CD4-positive, alpha-beta T cell treated with Interleukin-4 for 4 hours (primary cell): ENCODE measurements around the gene CEACAM4.
A peak's percentile ranks its signal among the peaks of the same experiment; 100 is the strongest.

Source experiments
- DNase-seq: peaks from one replicate; pipeline ENCODE4 v3.0.0-alpha.2; 2020

Gene CEACAM4

DNA sequence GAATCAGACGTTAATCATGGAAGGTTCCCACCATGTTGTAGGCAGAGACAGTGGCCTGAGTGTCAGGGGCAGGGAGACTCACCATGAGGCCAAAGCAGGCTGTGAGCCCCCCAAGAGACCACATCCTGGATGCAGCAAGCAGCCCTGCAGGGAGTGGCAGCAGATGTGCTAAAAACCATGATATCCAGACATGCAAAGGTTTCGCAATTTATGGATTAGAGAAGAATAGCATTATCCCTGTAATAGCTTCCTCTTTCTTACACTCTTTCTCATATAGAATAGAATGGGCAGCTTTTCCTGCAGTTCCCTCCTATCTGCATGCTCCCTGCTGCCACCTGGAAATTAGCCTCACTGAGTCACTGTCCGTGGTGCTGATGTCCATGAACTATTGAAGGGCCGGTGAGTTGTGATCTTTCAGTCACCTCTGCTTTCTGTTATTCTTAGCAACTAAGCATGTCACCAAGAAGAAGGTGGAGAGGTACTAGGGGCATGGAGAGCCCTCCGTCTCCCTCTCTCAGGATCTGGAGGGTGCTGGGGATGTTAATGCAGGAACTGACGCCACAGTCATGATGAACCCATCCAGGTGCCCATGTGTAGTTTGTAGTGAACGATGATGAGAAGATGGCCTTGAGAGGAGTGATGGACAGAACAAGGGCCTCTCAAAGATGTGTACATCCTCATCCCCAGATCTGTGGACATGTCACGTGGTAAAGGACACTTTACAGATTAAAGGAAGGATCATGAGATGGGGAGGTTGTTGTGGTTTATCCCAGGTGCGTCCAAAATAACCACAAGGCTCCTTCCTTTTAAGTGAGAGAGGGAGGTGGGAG, 9.9 kb downstream of the CEACAM4 start:
- no peak for DNase-seq

GRCh38 chr19:41615207-41615606, 11.7 kb downstream of the CEACAM4 start:
- DNase-seq: no peak

DNA sequence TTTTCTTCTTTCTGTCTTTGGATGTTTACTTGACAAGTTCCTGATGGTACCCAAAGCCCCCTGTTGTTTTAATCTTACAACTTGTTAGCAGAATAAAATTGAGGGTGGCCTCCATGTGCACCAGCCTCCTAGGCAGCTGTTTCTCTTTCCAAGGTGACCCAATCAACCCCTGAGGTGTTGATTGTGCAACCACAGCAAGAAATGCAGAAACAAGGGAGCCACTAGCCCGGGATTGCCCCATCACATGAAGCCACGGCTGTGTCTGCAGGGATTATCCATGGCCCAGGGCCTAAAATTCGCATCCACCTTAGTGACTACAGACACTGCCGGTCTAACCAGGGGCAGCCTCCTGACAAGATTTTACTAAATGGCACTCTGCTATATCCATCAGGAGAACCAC, 14.4 kb downstream of the CEACAM4 start:
- no peak for DNase-seq

GRCh38 chr19:41610789-41611188, 16.1 kb downstream of the CEACAM4 start:
- no peak for DNase-seq

DNA sequence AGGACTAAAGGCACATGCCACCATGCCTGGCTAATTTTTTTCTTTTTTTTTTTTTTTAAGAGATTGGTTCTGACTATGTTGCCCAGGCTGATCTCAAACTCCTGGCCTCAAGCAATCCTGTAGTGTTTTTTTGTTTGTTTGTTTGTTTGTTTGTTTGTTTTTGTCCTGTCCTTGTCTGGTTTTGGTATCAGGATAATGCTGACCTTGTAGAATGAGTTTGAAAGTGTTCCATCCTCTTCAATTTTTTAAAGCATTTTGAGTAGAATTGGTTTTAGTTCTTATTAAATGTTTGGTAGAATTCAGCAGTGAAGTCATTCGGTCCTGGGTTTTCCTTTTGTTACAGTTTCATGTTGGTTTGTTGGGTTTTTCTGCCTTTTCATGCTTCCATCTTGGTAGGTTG, 19.2 kb downstream of the CEACAM4 start:
- DNase-seq: no peak

GRCh38 chr19:41606215-41606837, 20.5 kb downstream of the CEACAM4 start:
- DNase-seq: no peak

DNA sequence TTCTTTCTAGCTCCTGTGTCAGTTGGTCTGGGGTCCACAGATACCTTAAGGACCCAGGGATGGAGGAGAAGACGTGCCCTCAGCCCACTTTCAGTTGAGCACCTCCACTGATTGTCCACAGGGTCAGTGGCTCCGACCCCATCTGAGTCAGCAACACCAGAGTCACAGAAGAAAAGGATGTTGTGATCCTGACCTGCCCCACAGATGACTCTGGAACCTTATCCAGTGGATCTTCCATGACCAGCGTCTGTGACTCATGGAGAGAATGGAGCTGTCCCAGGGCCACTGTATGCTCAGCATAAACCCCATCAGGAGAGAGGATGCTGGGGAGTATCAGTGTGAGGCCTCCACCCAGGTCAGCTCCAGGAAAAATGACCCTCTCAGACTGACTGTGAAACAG, 22.0 kb downstream of the CEACAM4 start:
- DNase-seq: no peak

DNA sequence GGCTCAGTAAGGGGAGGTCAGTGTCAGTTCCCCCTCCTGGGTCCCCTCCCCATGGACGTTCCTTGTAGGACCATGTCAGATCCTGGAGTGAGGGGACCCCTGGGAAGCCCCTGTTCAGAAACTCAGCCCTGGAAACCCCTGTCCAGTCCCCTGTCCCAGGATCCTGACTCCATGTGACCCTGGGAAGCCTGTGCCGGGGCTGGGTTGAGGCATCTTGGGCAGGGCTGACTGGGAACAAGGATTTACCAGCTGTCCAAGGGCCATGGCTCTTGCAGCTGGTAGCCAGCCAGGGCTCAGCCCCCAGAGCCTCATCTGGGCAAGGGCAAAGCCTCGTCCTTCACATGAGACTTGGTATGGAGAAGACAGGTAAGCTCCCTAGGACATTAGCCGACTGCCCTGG, 25.1 kb downstream of the CEACAM4 start:
- no peak for DNase-seq

GRCh38 chr19:41599175-41599966, 27.5 kb downstream of the CEACAM4 start:
- DNase-seq: no peak

GRCh38 chr19:41597600-41598041, 29.3 kb downstream of the CEACAM4 start:
- DNase-seq: peak; percentile 80

DNA sequence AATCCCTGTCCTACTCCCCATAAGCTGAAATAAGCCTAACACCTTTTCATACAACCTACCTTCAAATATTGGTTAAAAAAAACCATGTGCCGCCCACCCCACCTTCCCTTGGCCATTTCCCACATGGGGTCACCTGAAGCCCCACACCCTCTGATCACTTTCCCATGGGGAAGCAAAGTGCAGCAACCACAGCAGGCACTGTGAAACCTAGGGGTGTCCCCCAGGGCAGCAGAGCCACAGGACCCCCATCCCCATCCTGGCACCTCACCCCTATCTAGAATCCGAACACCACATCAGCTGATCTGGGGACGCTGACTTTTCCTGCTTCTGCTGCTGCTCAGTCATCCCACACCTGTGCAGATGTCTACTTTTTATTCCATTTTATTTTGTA, 31.0 kb downstream of the CEACAM4 start:
- DNase-seq: no peak

GRCh38 chr19:41595258-41595889, 31.5 kb downstream of the CEACAM4 start:
- DNase-seq: peak; percentile 86

GRCh38 chr19:41591951-41592562, 34.8 kb downstream of the CEACAM4 start:
- DNase-seq: no peak

- DNase-seq: no peak
Measured at GRCh38 chr19:41590936-41591335, 35.9 kb downstream of the CEACAM4 start.

DNA sequence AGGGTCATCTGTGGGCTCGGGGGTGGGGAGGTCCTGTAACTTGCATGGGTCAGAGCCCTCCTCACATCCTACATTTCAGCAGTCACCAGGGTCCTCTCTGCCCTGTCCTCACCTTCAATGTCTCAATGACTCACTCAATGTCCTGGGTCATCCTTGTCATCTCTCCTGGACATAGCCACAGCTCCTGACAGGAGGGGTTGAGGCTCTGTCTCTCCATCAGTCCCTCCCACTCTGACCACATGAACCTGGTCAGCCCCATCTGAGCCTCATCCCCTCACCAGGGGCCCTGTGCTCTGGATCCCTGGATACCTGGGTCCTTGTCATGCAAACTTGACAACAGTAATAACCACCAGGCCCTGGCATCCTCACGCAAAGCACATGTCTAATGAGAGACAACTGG, 37.5 kb downstream of the CEACAM4 start:
- no peak for DNase-seq

DNA sequence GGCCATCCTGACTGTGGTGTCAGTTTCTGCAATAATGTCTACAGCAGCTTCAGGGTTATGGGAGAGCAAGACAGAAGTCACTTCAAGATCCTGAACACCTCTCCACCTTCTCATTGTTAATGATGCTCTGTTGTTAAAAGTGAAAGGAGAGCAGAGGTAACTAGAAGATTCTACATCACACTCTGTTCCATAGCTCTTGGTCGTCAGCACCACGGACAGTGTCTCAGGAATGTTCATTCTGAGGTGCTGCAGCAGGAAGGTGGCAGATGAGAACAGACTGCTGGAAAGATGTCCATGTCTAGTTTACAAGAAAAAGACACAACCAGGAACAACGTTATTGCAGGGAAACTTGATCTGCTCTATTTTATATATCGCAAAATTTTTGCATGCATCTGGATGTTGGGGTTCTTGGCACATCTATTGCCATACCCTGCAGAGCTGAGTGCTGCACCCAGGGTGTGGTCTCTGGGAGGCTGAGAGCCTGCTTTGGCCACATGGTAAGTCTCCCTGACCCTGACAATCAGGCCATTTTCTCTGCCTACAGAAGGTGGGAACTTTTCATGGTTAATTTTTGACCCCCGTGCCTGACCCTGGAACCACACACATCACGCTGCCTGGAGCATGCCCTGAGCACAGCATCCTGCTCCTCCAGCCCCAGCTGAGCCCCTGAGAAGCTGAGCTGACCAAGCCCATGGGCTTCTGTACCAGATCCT, 38.2 kb downstream of the CEACAM4 start:
- no peak for DNase-seq

- DNase-seq: no peak
Measured at GRCh38 chr19:41587838-41588210, 39.0 kb downstream of the CEACAM4 start.

- DNase-seq: no peak
Measured at GRCh38 chr19:41587101-41587837, 39.6 kb downstream of the CEACAM4 start.

DNA sequence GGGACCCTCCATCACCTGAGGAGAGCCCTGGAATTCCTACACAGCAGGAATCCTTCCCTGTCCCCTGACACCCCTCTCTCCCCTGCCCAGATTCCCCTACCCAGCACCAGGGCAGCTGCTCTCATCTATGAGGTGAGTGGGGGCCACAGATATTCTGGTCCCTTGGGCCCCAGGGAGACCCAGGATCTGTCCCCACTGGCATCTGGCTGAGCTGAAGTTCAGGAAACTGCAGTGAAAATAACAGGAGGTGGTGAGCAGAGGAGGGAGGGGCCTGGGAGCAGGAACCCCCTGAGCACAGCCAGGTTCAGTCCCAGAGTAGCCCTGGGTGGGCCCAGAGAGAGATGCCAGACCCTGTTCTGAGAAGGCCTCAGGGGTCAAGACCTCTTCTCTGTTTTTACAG, 40.8 kb downstream of the CEACAM4 start:
- no peak for DNase-seq

DNA sequence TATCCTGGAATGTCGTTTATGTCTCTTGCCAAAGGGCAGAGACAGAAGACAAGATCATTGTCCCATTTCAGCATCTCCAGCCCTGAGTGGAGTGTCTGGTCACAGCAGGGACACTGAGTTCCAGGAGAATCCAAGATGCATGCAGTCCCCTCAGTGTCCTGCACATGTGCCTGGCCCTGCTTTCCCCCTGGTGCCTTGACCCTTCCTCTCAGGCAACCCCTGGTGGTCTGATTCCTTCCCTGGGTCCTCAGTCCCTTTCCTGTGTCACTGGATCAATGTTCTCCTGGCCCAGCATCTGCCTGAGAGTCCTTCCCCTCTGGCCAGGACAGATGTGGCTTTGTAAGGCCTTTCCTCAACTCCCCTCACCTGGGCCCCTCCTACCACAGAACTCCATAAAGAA, 41.9 kb downstream of the CEACAM4 start:
- DNase-seq: no peak

GRCh38 chr19:41584260-41584810, 42.5 kb downstream of the CEACAM4 start:
- DNase-seq: no peak
